Mucosa of descending colon (tissue), 3 donors: Measurements from ENCODE around the gene IGSF3. TPM values are rescaled to one million over a fixed set of nuclear protein-coding genes. Genes with fewer than 3 reads are reported as not detected.

Experiments
- ATAC-seq: fragments of 200-7000 bp; cut with Tn5 transposase; one replicate; pipeline ENCODE4 v1.9.1; 2020; ENCODE audit warnings: mild to moderate bottlenecking, moderate library complexity
- DNase-seq, 3 donors: peaks; one replicate each; pipeline ENCODE4 v3.0.0-alpha.2; 2020
- H3K36me3 ChIP-seq: fragments of 200-600 bp; one replicate; pipeline ENCODE4 v1.8.0; 2021; ENCODE audit warnings: low read depth, mild to moderate bottlenecking
- H3K4me1 ChIP-seq: fragments of 200-600 bp; one replicate; pipeline ENCODE4 v1.8.0; 2021; ENCODE audit warnings: low read depth, mild to moderate bottlenecking
- H3K4me3 ChIP-seq: fragments of 200-600 bp; one replicate; pipeline ENCODE4 v1.8.0; 2021; ENCODE audit warnings: mild to moderate bottlenecking
- H3K9me3 ChIP-seq: fragments of 200-600 bp; one replicate; pipeline ENCODE4 v1.8.0; 2021; ENCODE audit warnings: mild to moderate bottlenecking
- intact Hi-C, 2 donors: fragments of 100-400 bp; cut with DNase I in 1 of 2; cut with micrococcal nuclease in 1 of 2; formaldehyde crosslinking; loops; one replicate each; pipeline versions ENCODE4 v1.11.0 to v1.11.1; 2022; cut with DNase I, micrococcal nuclease
- total RNA-seq, 3 donors: library from RNA; stranded (reverse); fragmentation: NEBNext Ultra II Directional in 2 of 3; extraction: Animal tissue kit (Norgen Biotek cat#: 25700) in 2 of 3; gene quantifications; one replicate each; pipeline versions ENCODE4 v1.2.1 to v1.2.4, GENCODE V29; 2021 to 2023
- TF ChIP-seq, protein P1 (sequence below): fragments of 200-600 bp; IDR thresholded peaks from one replicate; pipeline ENCODE4 v1.8.0; 2022; ENCODE audit warnings: antibody characterized with exemption, mild to moderate bottlenecking
- donor health status: DM: no; HTN: no; CAD: no; lungs with moderate emphysema.
- donor health status: DM: no; HTN: no; CAD: no.
- donor health status: DM: no; HTN: yes; CAD: no.

Gene IGSF3
- total RNA-seq, 3 donors from 2014 or later = 20.9 to 35.4 (median 27.4) TPM

DNA sequence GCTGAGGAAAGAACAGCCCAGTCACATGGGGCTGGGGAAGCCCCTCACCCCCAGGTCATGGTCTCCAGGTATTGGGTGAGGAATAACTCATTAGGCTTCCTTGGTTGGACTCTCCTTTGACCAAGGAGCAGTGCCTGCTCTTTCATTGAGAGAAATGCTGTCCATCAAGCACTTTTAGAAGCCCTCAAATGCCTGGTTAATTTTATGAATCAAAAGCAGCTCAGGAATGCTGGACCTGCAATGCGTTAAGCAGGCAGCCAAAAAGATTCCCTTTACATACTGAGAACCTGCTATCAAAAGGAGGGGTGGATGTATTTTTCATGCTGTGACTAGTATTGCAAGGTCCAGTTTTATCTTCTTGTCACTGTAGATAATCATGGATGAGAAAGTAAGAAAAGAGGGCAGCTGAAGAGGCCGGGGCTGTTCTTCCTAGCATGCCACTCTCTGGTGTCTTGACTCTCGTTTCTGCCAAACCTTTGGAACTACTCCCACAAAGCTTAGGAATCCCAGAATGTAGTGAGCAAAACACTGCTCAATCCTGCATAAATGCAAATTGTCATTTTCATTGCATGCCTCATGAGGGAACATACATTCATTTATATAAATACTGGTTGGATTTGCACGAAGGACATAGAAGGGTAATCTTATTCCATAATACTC, 94.6 kb downstream of the IGSF3 start:
- no peak overlapping the region for H3K4me3 ChIP-seq
- no peaks in the 10 kb centered on the region for H3K9me3 ChIP-seq
- no peaks in the 10 kb centered on the region for H3K36me3 ChIP-seq
- H3K4me1 ChIP-seq = peaks cover 13% of the 10 kb centered on the region
- no peak for DNase-seq
- TF ChIP-seq, protein P1, sequence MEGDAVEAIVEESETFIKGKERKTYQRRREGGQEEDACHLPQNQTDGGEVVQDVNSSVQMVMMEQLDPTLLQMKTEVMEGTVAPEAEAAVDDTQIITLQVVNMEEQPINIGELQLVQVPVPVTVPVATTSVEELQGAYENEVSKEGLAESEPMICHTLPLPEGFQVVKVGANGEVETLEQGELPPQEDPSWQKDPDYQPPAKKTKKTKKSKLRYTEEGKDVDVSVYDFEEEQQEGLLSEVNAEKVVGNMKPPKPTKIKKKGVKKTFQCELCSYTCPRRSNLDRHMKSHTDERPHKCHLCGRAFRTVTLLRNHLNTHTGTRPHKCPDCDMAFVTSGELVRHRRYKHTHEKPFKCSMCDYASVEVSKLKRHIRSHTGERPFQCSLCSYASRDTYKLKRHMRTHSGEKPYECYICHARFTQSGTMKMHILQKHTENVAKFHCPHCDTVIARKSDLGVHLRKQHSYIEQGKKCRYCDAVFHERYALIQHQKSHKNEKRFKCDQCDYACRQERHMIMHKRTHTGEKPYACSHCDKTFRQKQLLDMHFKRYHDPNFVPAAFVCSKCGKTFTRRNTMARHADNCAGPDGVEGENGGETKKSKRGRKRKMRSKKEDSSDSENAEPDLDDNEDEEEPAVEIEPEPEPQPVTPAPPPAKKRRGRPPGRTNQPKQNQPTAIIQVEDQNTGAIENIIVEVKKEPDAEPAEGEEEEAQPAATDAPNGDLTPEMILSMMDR = no peak
- no peak for ATAC-seq
- intact Hi-C loops = loop anchor here in 1 of 2 donors (10.0 kb wide), 1 partner anchor 492 kb away; the partner anchor contains the start of gene TTF2

DNA sequence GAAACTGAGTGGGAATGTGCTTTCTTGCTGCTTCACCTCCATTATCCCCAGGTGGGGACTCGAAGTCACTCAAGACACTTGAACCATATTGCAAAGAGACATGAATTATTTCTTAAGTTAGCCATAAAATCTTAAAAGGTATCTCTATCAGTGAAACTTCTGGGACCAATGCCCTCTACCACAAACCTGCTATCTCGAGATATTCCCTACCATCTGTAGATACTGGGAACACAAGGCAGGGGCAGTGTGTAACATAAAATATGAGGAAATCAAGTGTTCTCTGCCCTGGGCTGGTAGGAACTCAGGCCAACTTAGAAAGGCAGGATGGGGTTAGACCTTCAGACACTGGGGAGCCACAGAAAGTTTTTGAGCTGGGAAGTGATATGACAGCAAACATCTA, 95.4 kb downstream of the IGSF3 start:
- intact Hi-C loops = loop anchor here in 1 of 2 donors (10.0 kb wide), 1 partner anchor 493 kb away; the partner anchor contains the start of gene TTF2
- DNase-seq (no peak), ATAC-seq (no peak)
- TF ChIP-seq, protein P1 = no peak
- H3K4me1 ChIP-seq = peaks cover 13% of the 10 kb centered on the region
- no peaks in the 10 kb centered on the region for H3K36me3 ChIP-seq
- H3K9me3 ChIP-seq = no peaks in the 10 kb centered on the region
- no peak overlapping the region for H3K4me3 ChIP-seq

DNA sequence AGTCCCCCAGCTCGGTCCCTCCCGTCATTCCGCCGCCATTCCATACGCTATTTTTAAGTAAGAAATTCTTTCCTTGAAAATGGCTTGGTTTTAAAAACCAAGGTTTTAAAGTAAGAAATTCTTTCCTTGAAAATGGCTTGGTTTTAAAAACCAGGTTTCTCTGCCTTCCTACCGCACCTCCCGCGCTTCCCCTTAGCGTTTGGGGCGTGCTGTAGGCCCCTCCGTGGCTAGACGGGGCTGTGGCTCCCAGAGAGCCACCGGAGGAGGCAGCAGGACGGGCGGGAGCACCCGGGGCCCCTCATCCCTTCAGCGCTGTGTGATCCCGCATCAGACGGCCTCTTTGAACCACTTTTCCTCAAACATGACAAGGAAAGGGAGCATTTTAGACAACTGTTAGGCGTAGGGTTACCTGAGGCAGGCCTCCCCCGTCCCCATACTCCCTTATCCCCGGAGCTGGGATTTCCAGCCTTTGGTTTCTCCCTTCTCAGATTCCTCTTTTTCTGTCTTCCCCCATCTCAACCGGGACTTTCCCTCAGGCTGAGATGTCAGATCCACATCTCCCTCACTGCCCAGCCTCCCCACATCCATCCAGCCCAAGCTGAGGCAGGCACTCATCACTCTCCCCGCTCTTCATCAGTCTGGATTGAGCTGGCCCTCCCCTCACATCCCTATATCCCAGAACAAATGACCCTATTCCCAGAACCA, 96.2 kb downstream of the IGSF3 start:
- Histone ChIP-seq H3K4me1 (peaks cover 13% of the 10 kb centered on the region), H3K4me3 (peak overlapping the region; percentile 70), H3K36me3 (no peaks in the 10 kb centered on the region), H3K9me3 (no peaks in the 10 kb centered on the region)
- TF ChIP-seq, protein P1 = no peak
- no peak for ATAC-seq
- no peak for DNase-seq
- intact Hi-C loops = loop anchor here in 1 of 2 donors (10.0 kb wide), 1 partner anchor 493 kb away; the partner anchor contains the start of gene TTF2

DNA sequence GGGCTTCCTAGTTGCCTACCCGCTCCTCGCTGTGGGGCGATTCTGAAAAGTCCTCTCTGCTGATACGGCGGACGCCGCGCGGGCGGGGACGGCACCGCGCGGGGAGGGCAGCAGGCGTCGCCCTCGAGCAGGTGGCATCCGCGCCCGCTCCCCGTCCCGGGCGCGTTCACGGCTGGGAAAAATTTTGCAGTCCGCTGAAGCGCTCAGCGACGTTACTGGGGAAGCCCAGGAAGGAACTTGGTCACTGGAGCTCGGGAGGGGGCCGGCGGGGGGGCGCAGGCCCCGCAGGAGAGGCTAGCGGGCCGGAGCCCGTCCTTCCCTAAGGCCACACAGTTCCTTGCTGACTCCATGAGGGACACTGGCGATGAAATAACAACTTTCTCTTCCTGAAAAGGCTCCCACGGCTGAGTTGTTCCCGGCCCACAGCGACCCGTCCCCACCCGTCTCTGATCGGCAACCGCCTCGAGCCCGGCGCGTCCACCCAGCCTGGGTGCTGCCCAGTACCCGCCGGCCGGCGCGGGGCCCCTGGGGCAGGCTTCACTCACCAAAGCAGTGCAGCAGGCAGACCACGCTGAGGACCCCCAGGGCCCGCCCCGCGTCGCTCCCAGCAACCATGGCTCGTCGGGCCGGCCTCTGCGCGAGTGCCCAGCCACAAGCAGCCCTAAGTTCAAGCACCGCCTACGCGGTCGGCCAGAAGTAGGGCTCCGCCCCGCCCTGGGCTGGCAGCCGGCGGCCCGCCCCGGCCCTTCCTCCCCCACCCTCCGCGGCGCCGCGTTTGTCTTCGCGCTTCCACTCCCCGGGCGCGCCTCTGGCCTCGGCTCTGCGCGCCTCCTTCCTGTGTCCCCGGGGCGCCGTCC, 96.9 kb downstream of the IGSF3 start, which contains the start of gene CD58:
Gene CD58 (minus strand): TSS at position 669 of the 857 bp plus-strand sequence. CDS start 54 bp downstream, at position 615.
- DNase-seq = peak; percentile 93 to 96 (median 96)
- peak; percentile 92 for ATAC-seq
- TF ChIP-seq, protein P1 = peak; percentile 88
- intact Hi-C loops = loop anchor here in 1 of 2 donors (10.0 kb wide), 1 partner anchor 494 kb away; the partner anchor contains the start of gene TTF2
- no peaks in the 10 kb centered on the region for H3K36me3 ChIP-seq
- no peaks in the 10 kb centered on the region for H3K9me3 ChIP-seq
- H3K4me3 ChIP-seq = peak within 1 kb of the TSS; percentile 70
- peaks cover 13% of the 10 kb centered on the region for H3K4me1 ChIP-seq

DNA sequence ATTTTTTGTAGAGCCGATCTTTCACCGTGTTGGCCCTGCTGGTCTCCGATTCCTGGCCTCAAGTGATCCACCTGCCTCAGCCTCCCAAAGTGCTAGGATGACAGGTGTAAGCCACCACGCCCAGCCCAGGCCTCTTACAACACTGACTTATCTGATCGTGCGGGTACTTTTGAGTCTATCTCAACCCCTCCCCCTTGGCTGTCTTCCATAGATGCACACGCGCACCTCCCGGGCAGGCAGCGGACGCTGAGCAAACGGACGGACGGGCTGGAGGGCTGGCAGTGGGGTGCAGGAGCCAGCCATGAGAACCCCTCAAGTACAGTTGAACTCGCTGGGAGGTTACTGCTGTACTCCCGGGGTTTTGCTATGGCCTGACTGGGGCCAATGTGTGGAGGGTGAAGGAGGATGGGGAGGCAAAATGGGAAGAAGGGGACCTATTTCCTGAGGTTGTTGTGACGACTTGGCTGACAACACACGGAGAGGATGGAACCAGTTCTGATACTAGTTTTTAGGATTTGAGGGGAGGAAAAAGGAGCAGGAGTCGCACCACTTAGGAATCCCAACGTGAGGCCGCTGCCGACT, 97.7 kb downstream of the IGSF3 start:
- TF ChIP-seq, protein P1 = no peak
- H3K9me3 ChIP-seq = no peaks in the 10 kb centered on the region
- intact Hi-C loops = loop anchor here in 1 of 2 donors (10.0 kb wide), 1 partner anchor 495 kb away; the partner anchor contains the start of gene TTF2
- H3K36me3 ChIP-seq = no peaks in the 10 kb centered on the region
- DNase-seq (peak; percentile 79 to 87 (median 83)), ATAC-seq (peak; percentile 61)
- peak overlapping the region; percentile 70 for H3K4me3 ChIP-seq
- peaks cover 13% of the 10 kb centered on the region for H3K4me1 ChIP-seq
